Measurements from ENCODE around the gene ATCAY. TPM values are rescaled to one million over a fixed set of nuclear protein-coding genes. Genes with fewer than 3 reads are reported as not detected.
"Not testable (repeated sequence)": the region's sequence is repeated elsewhere in the genome, so short reads cannot be mapped to it uniquely, and the experiment has no call there.

Gene ATCAY
- total RNA-seq, 1 donor = not detected

DNA sequence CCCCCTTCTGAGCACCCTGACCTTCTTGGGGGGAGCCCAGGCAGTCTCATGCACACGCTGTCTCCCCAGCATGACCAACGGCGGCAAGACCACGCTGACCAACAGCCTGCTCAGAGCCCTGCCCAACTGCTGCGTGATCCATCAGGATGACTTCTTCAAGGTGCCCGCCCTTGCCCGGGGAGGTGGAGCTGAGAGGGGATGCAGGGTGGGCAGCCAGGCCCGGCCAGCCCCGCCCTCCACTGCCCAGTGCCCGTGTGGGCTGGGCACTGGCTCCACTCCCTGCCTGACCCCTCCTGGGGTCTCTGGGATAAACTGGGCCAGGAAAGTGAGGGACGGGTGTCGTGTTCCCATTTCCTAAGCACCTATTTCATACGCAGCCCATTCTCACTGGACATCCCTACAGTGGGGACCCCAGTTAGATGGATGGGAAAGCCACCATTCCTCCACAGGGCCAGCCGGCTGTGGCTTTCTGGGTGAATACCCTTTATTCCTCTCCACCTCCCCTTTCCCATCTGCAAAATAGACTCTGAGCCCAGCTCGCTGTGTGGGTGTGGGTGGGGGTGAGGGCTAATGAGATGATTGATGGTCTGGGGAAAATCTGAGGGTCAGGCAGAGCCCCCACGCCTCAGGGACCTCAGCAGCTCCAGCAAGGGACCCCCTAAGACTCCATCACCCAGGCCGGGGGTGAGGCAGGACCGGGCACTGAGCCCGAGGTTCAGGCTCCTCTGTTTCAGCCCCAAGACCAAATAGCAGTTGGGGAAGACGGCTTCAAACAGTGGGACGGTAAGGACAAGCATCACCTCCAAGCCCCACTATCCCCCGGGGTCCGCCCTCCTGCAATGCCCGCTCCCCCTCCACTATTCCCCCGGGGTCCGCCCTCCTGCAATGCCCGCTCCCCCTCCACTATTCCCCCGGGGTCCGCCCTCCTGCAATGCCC is 56.3 kb downstream of the ATCAY start:
- no peak for DNase-seq (ENCODE audit: insufficient read length, low spot score, missing footprints)
- H3K36me3 ChIP-seq (ENCODE audit: insufficient read depth, low read length) = no peaks in the 10 kb centered on the region
- no peak overlapping the region for H2AFZ ChIP-seq (ENCODE audit: low read length)
- no peaks in the 10 kb centered on the region for H4K20me1 ChIP-seq (ENCODE audit: insufficient read depth, low read length)
- no peak overlapping the region for H3K27ac ChIP-seq (ENCODE audit: low read depth, low read length)
- H3K9me3 ChIP-seq (ENCODE audit: low read depth, low read length) = no peaks in the 10 kb centered on the region
- peaks cover 20% of the 10 kb centered on the region for H3K27me3 ChIP-seq (ENCODE audit: insufficient read depth, low read length)
- H3K4me1 ChIP-seq (ENCODE audit: insufficient read depth, low read length) = no peaks in the 10 kb centered on the region
- no peaks in the 10 kb centered on the region for H3K79me2 ChIP-seq (ENCODE audit: insufficient read depth, low read length)
- no peak overlapping the region for H3K4me3 ChIP-seq (ENCODE audit: insufficient read depth, low read length)
- H3K4me2 ChIP-seq (ENCODE audit: insufficient read depth, low read length) = no peak overlapping the region
- TF ChIP-seq, protein P1, sequence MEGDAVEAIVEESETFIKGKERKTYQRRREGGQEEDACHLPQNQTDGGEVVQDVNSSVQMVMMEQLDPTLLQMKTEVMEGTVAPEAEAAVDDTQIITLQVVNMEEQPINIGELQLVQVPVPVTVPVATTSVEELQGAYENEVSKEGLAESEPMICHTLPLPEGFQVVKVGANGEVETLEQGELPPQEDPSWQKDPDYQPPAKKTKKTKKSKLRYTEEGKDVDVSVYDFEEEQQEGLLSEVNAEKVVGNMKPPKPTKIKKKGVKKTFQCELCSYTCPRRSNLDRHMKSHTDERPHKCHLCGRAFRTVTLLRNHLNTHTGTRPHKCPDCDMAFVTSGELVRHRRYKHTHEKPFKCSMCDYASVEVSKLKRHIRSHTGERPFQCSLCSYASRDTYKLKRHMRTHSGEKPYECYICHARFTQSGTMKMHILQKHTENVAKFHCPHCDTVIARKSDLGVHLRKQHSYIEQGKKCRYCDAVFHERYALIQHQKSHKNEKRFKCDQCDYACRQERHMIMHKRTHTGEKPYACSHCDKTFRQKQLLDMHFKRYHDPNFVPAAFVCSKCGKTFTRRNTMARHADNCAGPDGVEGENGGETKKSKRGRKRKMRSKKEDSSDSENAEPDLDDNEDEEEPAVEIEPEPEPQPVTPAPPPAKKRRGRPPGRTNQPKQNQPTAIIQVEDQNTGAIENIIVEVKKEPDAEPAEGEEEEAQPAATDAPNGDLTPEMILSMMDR (IDR thresholded peaks at IDR 0.05; ENCODE audit: extremely low read depth, low read depth, low read length) = no peak

DNA sequence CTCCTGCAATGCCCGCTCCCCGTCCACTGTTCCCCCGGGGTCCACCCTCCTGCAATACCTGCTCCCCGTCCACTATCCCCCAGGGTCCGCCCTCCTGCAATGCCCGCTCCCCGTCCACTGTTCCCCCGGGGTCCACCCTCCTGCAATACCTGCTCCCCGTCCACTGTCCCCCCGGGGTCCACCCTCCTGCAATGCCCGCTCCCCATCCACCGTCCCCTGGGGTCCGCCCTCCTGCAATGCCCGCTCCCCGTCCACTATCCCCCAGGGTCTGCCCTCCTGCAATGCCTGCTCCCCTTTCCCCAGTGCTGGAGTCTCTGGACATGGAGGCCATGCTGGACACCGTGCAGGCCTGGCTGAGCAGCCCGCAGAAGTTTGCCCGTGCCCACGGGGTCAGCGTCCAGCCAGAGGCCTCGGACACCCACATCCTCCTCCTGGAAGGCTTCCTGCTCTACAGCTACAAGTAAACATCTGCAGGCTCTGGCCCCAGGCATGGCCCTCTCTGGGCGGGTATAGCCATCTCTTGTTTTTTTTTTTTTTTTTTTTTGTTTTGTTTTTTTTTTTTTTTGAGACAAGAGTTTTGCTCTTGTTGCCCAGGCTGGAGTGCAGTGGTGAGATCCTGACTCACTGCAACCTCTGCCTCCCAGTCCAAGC is 57.9 kb downstream of the ATCAY start:
- not testable (repeated sequence) for DNase-seq (ENCODE audit: insufficient read length, low spot score, missing footprints); H2AFZ ChIP-seq (ENCODE audit: low read length); H3K79me2 ChIP-seq (ENCODE audit: insufficient read depth, low read length); H3K4me1 ChIP-seq (ENCODE audit: insufficient read depth, low read length); H4K20me1 ChIP-seq (ENCODE audit: insufficient read depth, low read length); H3K4me2 ChIP-seq (ENCODE audit: insufficient read depth, low read length); H3K27ac ChIP-seq (ENCODE audit: low read depth, low read length); H3K9me3 ChIP-seq (ENCODE audit: low read depth, low read length); H3K4me3 ChIP-seq (ENCODE audit: insufficient read depth, low read length); H3K36me3 ChIP-seq (ENCODE audit: insufficient read depth, low read length)
- H3K27me3 ChIP-seq (ENCODE audit: insufficient read depth, low read length) = peaks cover 13% of the 10 kb centered on the region

DNA sequence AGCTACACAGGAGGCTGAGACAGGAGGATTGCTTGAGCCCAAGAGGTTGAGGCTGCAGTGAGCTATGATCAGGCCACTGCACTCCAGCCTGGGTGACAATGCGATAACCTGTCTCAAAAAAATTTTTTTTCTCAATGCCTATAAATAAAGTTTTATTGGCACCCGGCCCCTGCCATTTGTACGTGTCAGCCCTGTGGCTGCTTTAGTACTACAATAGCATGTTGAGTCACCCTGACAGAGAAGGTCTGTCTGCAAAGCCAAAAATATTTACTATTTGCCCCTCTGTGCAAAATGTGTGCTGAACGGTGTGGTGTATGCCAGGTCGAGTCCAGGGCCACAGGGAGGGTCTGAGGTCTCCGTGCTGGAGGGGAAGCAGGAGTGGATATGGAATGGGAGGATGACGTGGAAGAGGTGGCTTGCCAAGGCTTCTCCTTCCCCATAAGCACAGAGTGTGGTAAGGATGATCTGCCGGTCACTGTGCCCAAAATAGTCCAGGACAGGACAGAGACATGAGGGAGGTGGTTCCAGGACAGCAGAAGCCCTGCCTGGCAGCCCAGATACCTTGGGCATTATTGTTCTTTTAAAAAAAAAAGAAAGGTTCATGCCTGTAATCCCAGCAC is 62.4 kb downstream of the ATCAY start:
- no peak for DNase-seq (ENCODE audit: insufficient read length, low spot score, missing footprints)
- Histone ChIP-seq H3K36me3 (ENCODE audit: insufficient read depth, low read length) (no peaks in the 10 kb centered on the region), H3K9me3 (ENCODE audit: low read depth, low read length) (no peaks in the 10 kb centered on the region), H4K20me1 (ENCODE audit: insufficient read depth, low read length) (no peaks in the 10 kb centered on the region), H3K79me2 (ENCODE audit: insufficient read depth, low read length) (no peaks in the 10 kb centered on the region), H2AFZ (ENCODE audit: low read length) (no peak overlapping the region), H3K4me3 (ENCODE audit: insufficient read depth, low read length) (no peak overlapping the region), H3K27ac (ENCODE audit: low read depth, low read length) (no peak overlapping the region), H3K4me1 (ENCODE audit: insufficient read depth, low read length) (no peaks in the 10 kb centered on the region), H3K4me2 (ENCODE audit: insufficient read depth, low read length) (no peak overlapping the region), H3K27me3 (ENCODE audit: insufficient read depth, low read length) (no peaks in the 10 kb centered on the region)
- TF ChIP-seq, protein P1 (IDR thresholded peaks at IDR 0.05; ENCODE audit: extremely low read depth, low read depth, low read length) = no peak

DNA sequence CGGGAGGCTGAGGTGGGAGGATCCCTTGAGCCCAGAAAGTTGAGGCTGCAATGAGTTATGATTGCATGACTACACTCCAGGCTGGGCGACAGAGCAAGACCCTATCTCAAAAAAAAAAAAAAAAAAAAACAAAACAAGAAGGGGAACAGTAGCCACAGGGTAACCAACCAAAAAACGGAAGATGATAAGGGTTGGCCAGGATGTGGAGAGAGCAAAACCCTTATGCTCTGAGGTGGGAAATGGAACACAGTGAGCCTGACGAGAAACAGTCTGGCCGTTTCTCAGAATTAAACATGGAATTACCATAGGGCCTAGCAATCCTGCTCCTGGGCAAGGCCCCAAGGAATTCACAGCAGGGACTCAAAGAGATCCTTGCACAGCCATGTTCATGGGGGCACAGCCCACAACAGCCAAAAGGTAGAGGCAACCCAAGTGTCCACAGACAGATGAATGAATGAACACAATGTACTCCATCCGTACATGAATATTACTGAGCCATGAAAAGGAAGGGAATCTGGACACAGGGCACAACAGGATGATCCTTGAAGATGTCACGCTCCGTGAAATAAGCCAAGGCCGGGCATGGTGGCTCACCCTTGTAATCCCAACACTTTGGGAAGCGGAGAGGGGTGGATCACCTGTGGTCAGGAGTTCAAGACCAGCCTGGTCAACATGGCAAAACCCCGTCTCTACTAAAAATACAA is 63.7 kb downstream of the ATCAY start:
- H3K79me2 ChIP-seq (ENCODE audit: insufficient read depth, low read length) = no peaks in the 10 kb centered on the region
- H3K36me3 ChIP-seq (ENCODE audit: insufficient read depth, low read length) = no peaks in the 10 kb centered on the region
- H2AFZ ChIP-seq (ENCODE audit: low read length) = no peak overlapping the region
- H3K4me1 ChIP-seq (ENCODE audit: insufficient read depth, low read length) = no peaks in the 10 kb centered on the region
- H3K27me3 ChIP-seq (ENCODE audit: insufficient read depth, low read length) = no peaks in the 10 kb centered on the region
- no peaks in the 10 kb centered on the region for H3K9me3 ChIP-seq (ENCODE audit: low read depth, low read length)
- no peak overlapping the region for H3K27ac ChIP-seq (ENCODE audit: low read depth, low read length)
- H4K20me1 ChIP-seq (ENCODE audit: insufficient read depth, low read length) = no peaks in the 10 kb centered on the region
- no peak overlapping the region for H3K4me2 ChIP-seq (ENCODE audit: insufficient read depth, low read length)
- DNase-seq (ENCODE audit: insufficient read length, low spot score, missing footprints) = no peak
- H3K4me3 ChIP-seq (ENCODE audit: insufficient read depth, low read length) = no peak overlapping the region
- TF ChIP-seq, protein P1 (IDR thresholded peaks at IDR 0.05; ENCODE audit: extremely low read depth, low read depth, low read length) = no peak

Measured in osteoblast (primary cell).